Activated T-helper 2 cell treated with anti-CD3 and anti-CD28 coated beads, Interferon-gamma antibody, Interleukin-2, Interleukin-4, amounts not matched to agents 10 μg/mL and 5 μg/mL and 100 μg/mL, durations not matched to agents 14 hours and 24 hours and 36 hours (primary cell): ENCODE measurements around the gene FCHO1. TPM values are rescaled to one million over a fixed set of nuclear protein-coding genes. Genes with fewer than 3 reads are reported as not detected.

Experiments
- DNase-seq: peaks from one replicate; pipeline ENCODE4 v3.0.0; 2021; ENCODE audit warnings: low spot score
- H3K27ac Mint-ChIP-seq: one replicate; pipeline ENCODE4 v1.8.0; 2021; ENCODE audit warnings: mixed read lengths
- H3K27me3 Mint-ChIP-seq: one replicate; pipeline ENCODE4 v1.8.0; 2021; ENCODE audit warnings: low read depth, mixed read lengths
- H3K36me3 Mint-ChIP-seq: one replicate; pipeline ENCODE4 v1.8.0; 2021; ENCODE audit warnings: low read depth, mixed read lengths
- H3K4me1 Mint-ChIP-seq: one replicate; pipeline ENCODE4 v1.8.0; 2021; ENCODE audit warnings: low read depth, mixed read lengths
- H3K4me3 Mint-ChIP-seq: one replicate; pipeline ENCODE4 v1.8.0; 2021; ENCODE audit warnings: low read depth, mild to moderate bottlenecking, moderate library complexity, mixed read lengths
- H3K9me3 Mint-ChIP-seq: one replicate; pipeline ENCODE4 v1.8.0; 2021; ENCODE audit warnings: mixed read lengths
- intact Hi-C: fragments of 100-400 bp; cut with micrococcal nuclease; formaldehyde crosslinking; loops from one replicate; pipeline ENCODE4 v1.15.1; 2023
- total RNA-seq: library from RNA; stranded (reverse); gene quantifications from 2 replicates; pipeline ENCODE4 v1.2.3, GENCODE V29; 2022

Gene FCHO1
- total RNA-seq, 1 donor from 2014 or later, result 74.7 TPM

DNA sequence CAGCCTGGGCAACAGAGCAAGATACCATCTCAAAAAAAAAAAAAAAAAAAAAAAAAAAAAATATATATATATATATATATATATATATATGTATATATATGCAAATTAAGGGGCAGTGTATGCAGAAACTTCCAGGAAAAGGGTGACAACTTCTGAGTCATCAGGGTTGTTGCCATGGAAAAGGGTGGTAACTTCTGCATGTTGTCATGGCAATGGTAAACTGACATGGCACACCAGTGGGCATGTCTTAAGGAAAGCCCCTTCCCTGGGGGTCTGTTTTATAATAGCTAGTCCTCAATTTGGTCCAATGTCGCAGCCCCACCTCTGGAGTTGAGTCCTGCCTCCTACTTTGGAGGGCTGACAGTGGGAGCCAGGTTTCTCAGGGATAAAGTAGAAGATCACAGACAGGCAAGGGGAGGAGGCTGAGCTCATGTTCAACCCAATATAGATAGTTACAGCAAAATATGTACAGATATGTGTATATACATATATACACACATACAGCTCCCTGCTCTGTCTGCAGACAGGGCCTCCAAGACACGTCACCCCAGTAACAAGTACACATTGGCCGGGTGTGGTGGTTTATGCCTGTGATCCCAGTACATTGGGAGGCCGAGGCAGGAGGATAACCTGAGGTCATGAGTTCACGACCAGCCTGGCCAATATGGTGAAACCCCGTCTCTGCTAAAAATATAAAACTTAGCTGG, 7.2 kb upstream of the FCHO1 start:
- no peak for DNase-seq
- Mint-ChIP-seq H3K9me3 (no peaks in the 10 kb centered on the region), H3K27ac (peak overlapping the region; percentile 65), H3K4me1 (peaks cover 16% of the 10 kb centered on the region), H3K27me3 (no peaks in the 10 kb centered on the region), H3K4me3 (no peak overlapping the region), H3K36me3 (peaks cover 8% of the 10 kb centered on the region)
- intact Hi-C loops, result no loop called here

DNA sequence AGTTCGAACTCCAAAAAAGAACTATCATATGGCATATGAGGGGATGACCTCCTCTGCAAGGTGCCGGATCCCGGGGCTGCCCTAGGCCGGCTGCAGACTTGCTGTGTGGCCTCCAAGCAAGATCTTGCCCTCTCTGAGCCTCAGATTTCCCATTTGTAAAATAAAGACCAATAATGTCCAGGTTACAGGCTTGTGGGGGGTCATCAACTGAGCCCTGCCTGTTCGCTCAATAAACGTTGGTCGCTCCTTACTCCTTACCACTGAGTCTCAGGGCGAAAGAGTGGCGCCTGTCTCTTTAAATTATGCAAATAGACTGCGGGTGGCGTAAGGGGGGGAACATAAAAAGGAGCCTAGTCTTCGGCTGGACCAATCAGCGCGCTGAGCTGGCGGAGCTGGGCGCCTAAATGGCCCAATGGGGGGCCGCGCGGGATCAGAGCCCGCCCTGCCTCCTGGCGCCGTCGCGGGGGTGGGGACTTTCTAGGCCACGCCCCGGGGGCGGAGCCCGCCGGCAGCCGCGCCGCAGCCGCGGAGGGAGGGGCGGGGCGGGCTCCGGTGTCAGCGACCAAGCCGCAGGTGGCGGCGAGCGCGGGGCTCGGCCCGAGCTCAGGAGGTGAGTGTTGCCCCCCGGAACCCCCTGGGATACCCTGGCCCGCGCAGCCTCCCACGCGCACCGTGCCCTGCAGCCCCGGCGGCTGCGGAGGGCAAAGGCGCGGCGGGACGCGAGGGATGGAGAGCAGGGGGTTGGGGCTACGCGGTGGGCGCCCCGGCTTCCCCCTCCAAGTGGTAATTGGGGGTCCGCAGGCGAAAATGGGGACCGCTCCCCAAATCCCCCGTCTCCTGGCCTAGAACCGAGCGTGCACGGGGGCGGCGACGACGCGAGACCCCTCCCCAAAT, 3.8 kb upstream of the FCHO1 start:
- Mint-ChIP-seq H3K27me3 (no peaks in the 10 kb centered on the region), H3K36me3 (peaks cover 12% of the 10 kb centered on the region), H3K4me3 (peak overlapping the region; percentile 88), H3K27ac (peak overlapping the region; percentile 82), H3K9me3 (no peaks in the 10 kb centered on the region), H3K4me1 (peaks cover 34% of the 10 kb centered on the region)
- DNase-seq, result peak; percentile 93
- intact Hi-C loops, result loop anchor here (1.0 kb wide), 1 partner anchor 28 kb away; the partner anchor contains the start of gene MAP1S

GRCh38 chr19:17748884-17749638, 2.2 kb upstream of the FCHO1 start:
- Mint-ChIP-seq H3K9me3 (no peaks in the 10 kb centered on the region), H3K36me3 (peaks cover 15% of the 10 kb centered on the region), H3K4me3 (peak overlapping the region; percentile 88), H3K27ac (peak overlapping the region; percentile 92), H3K4me1 (peaks cover 32% of the 10 kb centered on the region), H3K27me3 (no peaks in the 10 kb centered on the region)
- DNase-seq, result no peak
- intact Hi-C loops, result no loop called here

DNA sequence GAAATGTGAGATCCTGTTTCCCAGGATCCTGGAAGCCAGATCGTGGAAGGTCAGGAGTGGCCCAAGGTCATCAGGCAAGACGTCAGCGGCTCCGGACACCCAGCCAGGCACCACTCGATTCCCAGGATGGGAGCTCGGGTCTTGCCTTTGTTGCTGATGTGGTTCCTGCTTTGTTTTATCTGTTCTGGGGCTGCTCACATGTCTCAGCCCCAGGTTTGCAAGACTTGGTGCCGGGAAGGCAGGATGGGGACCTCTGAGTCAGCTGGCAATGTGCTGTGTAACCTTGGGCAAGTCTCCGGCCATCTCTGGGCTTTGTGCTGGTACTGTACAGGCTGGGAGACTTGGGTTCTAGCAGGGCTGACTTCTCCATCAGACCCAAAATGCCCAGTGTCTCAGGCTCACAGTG, 1.4 kb upstream of the FCHO1 start:
- DNase-seq, result no peak
- Mint-ChIP-seq H3K27ac (peak overlapping the region; percentile 92), H3K27me3 (no peaks in the 10 kb centered on the region), H3K9me3 (no peaks in the 10 kb centered on the region), H3K4me3 (peak overlapping the region; percentile 88), H3K36me3 (peaks cover 24% of the 10 kb centered on the region), H3K4me1 (peaks cover 38% of the 10 kb centered on the region)
- intact Hi-C loops, result loop anchor here (5.0 kb wide), 1 partner anchor 107 kb away; the partner anchor contains the start of gene RPL18A

DNA sequence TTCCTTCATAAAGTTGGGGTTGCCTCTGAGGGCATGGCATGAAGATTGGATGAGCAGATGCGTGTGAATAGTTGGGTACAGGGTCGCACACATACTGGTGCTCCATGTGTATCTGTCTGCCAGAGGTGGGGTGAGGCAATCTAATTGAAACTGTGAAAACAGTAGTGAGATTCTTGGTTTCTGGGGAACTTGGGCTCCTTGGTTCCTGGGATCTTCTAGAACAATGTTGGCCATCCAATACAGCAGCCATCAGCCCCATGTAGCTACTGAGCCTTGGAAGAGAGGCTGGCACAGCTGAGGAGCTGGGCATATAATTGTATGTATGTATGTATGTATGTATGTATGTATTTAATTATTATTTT, 616 bp downstream of the FCHO1 start:
- peak overlapping the region; percentile 92 for H3K27ac Mint-ChIP-seq
- peak overlapping the region; percentile 88 for H3K4me3 Mint-ChIP-seq
- H3K27me3 Mint-ChIP-seq, result no peaks in the 10 kb centered on the region
- H3K4me1 Mint-ChIP-seq, result peaks cover 43% of the 10 kb centered on the region
- DNase-seq, result no peak
- intact Hi-C loops, result loop anchor here (5.0 kb wide), 1 partner anchor 105 kb away; the partner anchor contains the start of gene RPL18A
- H3K9me3 Mint-ChIP-seq, result no peaks in the 10 kb centered on the region
- H3K36me3 Mint-ChIP-seq, result peaks cover 42% of the 10 kb centered on the region

DNA sequence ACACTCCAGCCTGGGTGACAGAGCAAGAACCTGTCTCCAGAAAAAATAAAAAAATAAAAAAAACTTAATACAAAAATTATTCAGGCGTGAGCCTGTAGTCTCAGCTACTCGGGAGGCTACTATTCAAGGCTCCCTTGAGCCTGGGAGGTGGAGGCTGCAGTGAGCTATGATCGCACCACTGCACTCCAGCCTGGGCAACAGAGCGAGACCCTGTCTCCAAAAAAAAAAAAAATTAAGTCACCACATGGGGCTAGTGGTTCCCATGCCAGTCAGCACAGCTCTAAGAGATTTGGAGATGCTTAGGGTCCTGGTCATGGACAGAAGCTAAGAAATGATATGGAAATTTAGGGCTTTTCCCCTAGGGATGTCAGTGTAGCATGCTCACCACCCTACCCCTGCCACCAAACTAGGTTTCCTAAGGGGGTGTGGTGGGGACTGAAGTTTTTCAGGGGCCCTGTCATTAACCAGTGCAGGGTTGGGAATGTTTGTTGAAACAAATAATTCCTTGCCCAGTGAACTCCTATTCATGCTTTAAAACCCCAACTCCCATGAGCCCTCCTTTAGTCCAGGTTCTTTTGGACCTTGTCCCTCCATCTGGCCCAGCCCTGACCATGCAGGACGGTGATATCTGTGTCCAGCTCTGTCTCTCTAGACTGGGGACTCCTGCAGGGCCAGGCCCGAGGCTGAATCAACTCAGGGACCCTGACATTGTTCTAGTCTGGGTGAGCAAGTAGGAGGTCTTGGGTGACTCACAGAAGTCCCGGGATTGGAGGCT, 1.8 kb downstream of the FCHO1 start:
- peak overlapping the region; percentile 50 for H3K27ac Mint-ChIP-seq
- no peaks in the 10 kb centered on the region for H3K9me3 Mint-ChIP-seq
- H3K27me3 Mint-ChIP-seq, result no peaks in the 10 kb centered on the region
- no peak overlapping the region for H3K4me3 Mint-ChIP-seq
- peaks cover 50% of the 10 kb centered on the region for H3K36me3 Mint-ChIP-seq
- DNase-seq, result no peak
- intact Hi-C loops, result loop anchor here (5.0 kb wide), 1 partner anchor 104 kb away; the partner anchor contains the start of gene RPL18A
- H3K4me1 Mint-ChIP-seq, result peaks cover 43% of the 10 kb centered on the region

GRCh38 chr19:17753976-17754375, 2.7 kb downstream of the FCHO1 start:
- intact Hi-C loops, result loop anchor here (5.0 kb wide), 1 partner anchor 103 kb away; the partner anchor contains the start of gene RPL18A
- H3K9me3 Mint-ChIP-seq, result no peaks in the 10 kb centered on the region
- no peak overlapping the region for H3K4me3 Mint-ChIP-seq
- H3K36me3 Mint-ChIP-seq, result peaks cover 56% of the 10 kb centered on the region
- no peaks in the 10 kb centered on the region for H3K27me3 Mint-ChIP-seq
- peaks cover 42% of the 10 kb centered on the region for H3K4me1 Mint-ChIP-seq
- no peak for DNase-seq
- no peak overlapping the region for H3K27ac Mint-ChIP-seq

GRCh38 chr19:17754634-17755442, 3.6 kb downstream of the FCHO1 start:
- intact Hi-C loops, result loop anchor here (5.0 kb wide), 1 partner anchor 102 kb away; the partner anchor contains the start of gene RPL18A
- Mint-ChIP-seq H3K4me1 (peaks cover 33% of the 10 kb centered on the region), H3K9me3 (no peaks in the 10 kb centered on the region), H3K4me3 (peak overlapping the region; percentile 20), H3K27ac (peak overlapping the region; percentile 77), H3K36me3 (peaks cover 59% of the 10 kb centered on the region), H3K27me3 (no peaks in the 10 kb centered on the region)
- no peak for DNase-seq

GRCh38 chr19:17755443-17755890, 4.2 kb downstream of the FCHO1 start:
- H3K27me3 Mint-ChIP-seq, result no peaks in the 10 kb centered on the region
- H3K4me1 Mint-ChIP-seq, result peaks cover 29% of the 10 kb centered on the region
- H3K9me3 Mint-ChIP-seq, result no peaks in the 10 kb centered on the region
- no peak overlapping the region for H3K4me3 Mint-ChIP-seq
- H3K27ac Mint-ChIP-seq, result peak overlapping the region; percentile 77
- H3K36me3 Mint-ChIP-seq, result peaks cover 63% of the 10 kb centered on the region
- no peak for DNase-seq
- intact Hi-C loops, result no loop called here

GRCh38 chr19:17755977-17756670, 4.8 kb downstream of the FCHO1 start:
- Mint-ChIP-seq H3K36me3 (peaks cover 70% of the 10 kb centered on the region), H3K27me3 (no peaks in the 10 kb centered on the region), H3K9me3 (no peaks in the 10 kb centered on the region), H3K4me3 (no peak overlapping the region), H3K27ac (peak overlapping the region; percentile 53), H3K4me1 (peaks cover 28% of the 10 kb centered on the region)
- intact Hi-C loops, result no loop called here
- DNase-seq, result no peak

DNA sequence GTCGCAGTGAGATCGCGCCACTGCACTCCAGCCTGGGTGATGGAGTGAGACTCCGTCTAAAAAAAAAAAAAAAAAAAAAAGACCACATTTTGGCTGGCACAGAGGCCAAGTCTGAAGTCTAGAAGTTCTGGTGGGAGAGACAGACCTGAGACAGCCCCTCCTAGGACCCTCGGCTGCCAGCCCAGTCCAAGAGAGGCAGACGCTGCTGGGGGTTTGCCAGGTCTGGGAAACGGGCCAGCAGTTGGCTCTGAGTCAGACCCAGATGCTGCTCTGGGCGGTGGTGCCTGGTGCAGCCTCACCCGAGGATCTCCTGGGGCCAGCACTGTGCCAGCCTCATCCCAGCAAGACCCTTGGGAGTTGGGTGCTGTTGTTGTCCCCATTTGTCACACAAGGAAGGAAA, 5.8 kb downstream of the FCHO1 start:
- no peak overlapping the region for H3K27ac Mint-ChIP-seq
- DNase-seq, result no peak
- H3K27me3 Mint-ChIP-seq, result no peaks in the 10 kb centered on the region
- intact Hi-C loops, result no loop called here
- no peaks in the 10 kb centered on the region for H3K9me3 Mint-ChIP-seq
- peaks cover 20% of the 10 kb centered on the region for H3K4me1 Mint-ChIP-seq
- H3K4me3 Mint-ChIP-seq, result no peak overlapping the region
- H3K36me3 Mint-ChIP-seq, result peaks cover 68% of the 10 kb centered on the region
